Gastrocnemius medialis (tissue), 4 donors: ENCODE data around the gene APAF1.

Experiments
- POLR2A ChIP-seq, 2 donors: fragments of 450-650 bp; IDR thresholded peaks; one replicate each; pipeline ENCODE4 v1.6.1; 2017; ENCODE audit warnings: antibody characterized with exemption in 2 of 2, mild to moderate bottlenecking in 2 of 2, moderate library complexity in 2 of 2
- TF ChIP-seq, protein P1 (sequence below), 5 experiments: fragments of 450-650 bp in 3 of 5; fragments of 200-600 bp in 2 of 5; sonication (generic) in 2 of 5; IDR thresholded peaks in 4 of 5; conservative IDR thresholded peaks in 1 of 5; 1 replicate in 4 of 5; 2 replicates in 1 of 5; pipeline ENCODE4 v1.5.1; 2016 to 2019; ENCODE audit warnings: antibody characterized with exemption in 5 of 5, mild to moderate bottlenecking in 3 of 5, moderate library complexity in 3 of 5

DNA sequence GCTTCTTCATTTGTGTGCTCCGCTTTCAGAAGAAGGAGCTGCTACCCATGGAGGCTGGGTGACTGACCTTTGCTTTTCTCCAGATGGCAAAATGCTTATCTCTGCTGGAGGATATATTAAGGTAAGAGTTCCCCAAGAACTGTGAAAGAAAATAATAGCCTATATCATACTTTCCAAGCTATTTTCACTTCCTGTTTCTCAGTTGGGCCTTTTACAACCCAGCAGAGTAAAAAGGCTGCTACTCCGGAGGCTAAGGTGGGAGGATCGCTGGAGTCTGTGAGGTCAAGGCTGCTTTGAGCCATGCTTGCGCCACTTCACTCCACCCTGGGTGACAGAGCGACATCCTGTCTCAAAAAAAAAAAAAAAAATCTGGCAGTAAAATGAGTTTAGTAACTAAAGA, 82.1 kb downstream of the APAF1 start:
- TF ChIP-seq, protein P1, sequence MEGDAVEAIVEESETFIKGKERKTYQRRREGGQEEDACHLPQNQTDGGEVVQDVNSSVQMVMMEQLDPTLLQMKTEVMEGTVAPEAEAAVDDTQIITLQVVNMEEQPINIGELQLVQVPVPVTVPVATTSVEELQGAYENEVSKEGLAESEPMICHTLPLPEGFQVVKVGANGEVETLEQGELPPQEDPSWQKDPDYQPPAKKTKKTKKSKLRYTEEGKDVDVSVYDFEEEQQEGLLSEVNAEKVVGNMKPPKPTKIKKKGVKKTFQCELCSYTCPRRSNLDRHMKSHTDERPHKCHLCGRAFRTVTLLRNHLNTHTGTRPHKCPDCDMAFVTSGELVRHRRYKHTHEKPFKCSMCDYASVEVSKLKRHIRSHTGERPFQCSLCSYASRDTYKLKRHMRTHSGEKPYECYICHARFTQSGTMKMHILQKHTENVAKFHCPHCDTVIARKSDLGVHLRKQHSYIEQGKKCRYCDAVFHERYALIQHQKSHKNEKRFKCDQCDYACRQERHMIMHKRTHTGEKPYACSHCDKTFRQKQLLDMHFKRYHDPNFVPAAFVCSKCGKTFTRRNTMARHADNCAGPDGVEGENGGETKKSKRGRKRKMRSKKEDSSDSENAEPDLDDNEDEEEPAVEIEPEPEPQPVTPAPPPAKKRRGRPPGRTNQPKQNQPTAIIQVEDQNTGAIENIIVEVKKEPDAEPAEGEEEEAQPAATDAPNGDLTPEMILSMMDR (IDR thresholded peaks at IDR 0.05 in 4 of 5, conservative IDR thresholded peaks at IDR 0.05 in 1 of 5) = no peak
- no peak for TF ChIP-seq POLR2A (IDR thresholded peaks at IDR 0.05)
